Gastroesophageal sphincter (tissue), 3 donors: ENCODE results near the gene PIGS.

Experiments
- EP300 ChIP-seq: sonication (generic); formaldehyde crosslinking; IDR thresholded peaks from one replicate; pipeline ENCODE4 v1.6.1; 2017; ENCODE audit warnings: antibody characterized with exemption, mild to moderate bottlenecking
- POLR2A ChIP-seq, 2 donors: fragments of 450-650 bp; IDR thresholded peaks; one replicate each; pipeline ENCODE4 v1.6.1; 2017; ENCODE audit warnings: antibody characterized with exemption in 2 of 2, mild to moderate bottlenecking in 2 of 2, moderate library complexity in 1 of 2
- TF ChIP-seq, protein P1 (sequence below), 4 experiments: fragments of 200-600 bp in 2 of 4; fragments of 450-650 bp in 2 of 4; sonication (generic) in 1 of 4; IDR thresholded peaks; one replicate each; pipeline ENCODE4 v1.5.1; 2017 to 2019; ENCODE audit warnings: antibody characterized with exemption in 4 of 4, mild to moderate bottlenecking in 2 of 4, moderate library complexity in 2 of 4

DNA sequence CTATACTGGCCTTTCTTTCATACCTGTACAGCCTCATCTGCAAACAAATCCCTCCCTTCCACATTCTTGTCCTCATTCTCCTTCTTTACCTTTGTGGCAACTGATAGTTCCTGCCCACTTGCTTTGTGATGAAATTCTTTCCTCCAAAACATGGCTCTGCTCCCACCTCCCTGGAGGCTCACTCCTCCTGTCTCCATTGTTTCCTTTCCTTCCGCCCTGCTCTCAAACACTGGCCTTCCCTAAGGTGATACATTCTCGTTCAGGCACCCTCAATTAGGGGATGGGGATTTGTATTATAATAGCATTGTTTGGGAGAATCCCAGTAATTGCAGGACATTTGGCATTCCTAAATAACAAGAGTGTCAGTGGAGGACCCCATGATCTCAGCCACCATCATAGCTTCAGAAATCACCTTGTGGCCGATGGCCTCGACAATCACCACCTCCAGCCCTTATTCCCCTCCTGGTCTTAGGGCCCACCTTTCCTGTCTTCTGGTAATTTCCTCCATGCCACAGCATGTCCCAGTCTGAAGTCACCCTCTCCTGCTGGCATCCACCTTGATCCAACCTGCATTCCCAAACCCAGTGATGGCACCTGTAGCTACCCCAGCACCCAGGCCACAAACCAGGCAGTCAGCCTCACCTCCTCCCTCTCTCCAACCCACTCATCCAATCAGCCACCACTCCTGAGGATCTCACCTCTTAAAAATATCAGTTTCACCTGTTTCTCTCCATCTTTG lies 26.8 kb downstream of the PIGS start:
- TF ChIP-seq, protein P1, sequence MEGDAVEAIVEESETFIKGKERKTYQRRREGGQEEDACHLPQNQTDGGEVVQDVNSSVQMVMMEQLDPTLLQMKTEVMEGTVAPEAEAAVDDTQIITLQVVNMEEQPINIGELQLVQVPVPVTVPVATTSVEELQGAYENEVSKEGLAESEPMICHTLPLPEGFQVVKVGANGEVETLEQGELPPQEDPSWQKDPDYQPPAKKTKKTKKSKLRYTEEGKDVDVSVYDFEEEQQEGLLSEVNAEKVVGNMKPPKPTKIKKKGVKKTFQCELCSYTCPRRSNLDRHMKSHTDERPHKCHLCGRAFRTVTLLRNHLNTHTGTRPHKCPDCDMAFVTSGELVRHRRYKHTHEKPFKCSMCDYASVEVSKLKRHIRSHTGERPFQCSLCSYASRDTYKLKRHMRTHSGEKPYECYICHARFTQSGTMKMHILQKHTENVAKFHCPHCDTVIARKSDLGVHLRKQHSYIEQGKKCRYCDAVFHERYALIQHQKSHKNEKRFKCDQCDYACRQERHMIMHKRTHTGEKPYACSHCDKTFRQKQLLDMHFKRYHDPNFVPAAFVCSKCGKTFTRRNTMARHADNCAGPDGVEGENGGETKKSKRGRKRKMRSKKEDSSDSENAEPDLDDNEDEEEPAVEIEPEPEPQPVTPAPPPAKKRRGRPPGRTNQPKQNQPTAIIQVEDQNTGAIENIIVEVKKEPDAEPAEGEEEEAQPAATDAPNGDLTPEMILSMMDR (IDR thresholded peaks at IDR 0.05): no peak
- no peak for TF ChIP-seq EP300
- no peak for TF ChIP-seq POLR2A (IDR thresholded peaks at IDR 0.05)
